CD4-positive, alpha-beta T cell treated with Interleukin-2 at 100 ng/mL for 4 hours (primary cell): Measurements from ENCODE around the gene CARD19.

Source experiments
- DNase-seq: peaks from one replicate; pipeline ENCODE4 v3.0.0-alpha.2; 2020; ENCODE audit warnings: low spot score

Gene CARD19

GRCh38 chr9:93161786-93162562, 66.0 kb downstream of the CARD19 start:
- DNase-seq: no peak
